OCI-LY1 (cell line): ENCODE measurements around the gene MAP2K2.

Experiments
- H2AFZ ChIP-seq: fragments of 200-600 bp; sonication (generic), shearing (Covaris generic); 2 replicates; pipeline ENCODE4 v1.6.0; 2014; ENCODE audit warnings: antibody characterized with exemption, mild to moderate bottlenecking, low read length
- H3F3A ChIP-seq: fragments of 200-600 bp; sonication (generic), shearing (Covaris generic); 2 replicates; pipeline ENCODE4 v1.6.0; 2014; ENCODE audit warnings: mild to moderate bottlenecking, antibody characterized with exemption, low read length, moderate library complexity; ENCODE audit not compliant: insufficient read depth
- H3K27ac ChIP-seq: fragments of 200-600 bp; sonication (generic); 2 replicates; pipeline ENCODE4 v1.5.1; 2014; ENCODE audit warnings: low read length, mixed run types, mild to moderate bottlenecking, low read depth; ENCODE audit not compliant: poor library complexity, severe bottlenecking
- H3K27me3 ChIP-seq: fragments of 200-600 bp; sonication (generic); 2 replicates; pipeline ENCODE4 v1.6.0; 2014; ENCODE audit warnings: antibody characterized with exemption, mild to moderate bottlenecking, low read length, moderate library complexity; ENCODE audit not compliant: insufficient read depth
- H3K36me3 ChIP-seq: fragments of 200-600 bp; sonication (generic); 2 replicates; pipeline ENCODE4 v1.6.1; 2014; ENCODE audit warnings: mild to moderate bottlenecking, antibody characterized with exemption, low read length, moderate library complexity, mixed read lengths; ENCODE audit not compliant: insufficient read depth
- H3K4me1 ChIP-seq: fragments of 200-600 bp; sonication (generic); 2 replicates; pipeline ENCODE4 v1.5.1; 2014; ENCODE audit warnings: mild to moderate bottlenecking, low read length, moderate library complexity; ENCODE audit not compliant: insufficient read depth, severe bottlenecking
- H3K4me2 ChIP-seq: fragments of 200-600 bp; sonication (generic), shearing (Covaris generic); 2 replicates; pipeline ENCODE4 v1.6.1; 2014; ENCODE audit warnings: low read length
- H3K4me3 ChIP-seq: fragments of 200-600 bp; sonication (generic); 2 replicates; pipeline ENCODE4 v1.5.1; 2014; ENCODE audit warnings: low read length, low read depth, mild to moderate bottlenecking, mixed read lengths; ENCODE audit not compliant: poor library complexity, severe bottlenecking
- H3K79me2 ChIP-seq: fragments of 200-600 bp; shearing (Covaris generic); 2 replicates; pipeline ENCODE4 v1.6.1; 2016; ENCODE audit warnings: mixed run types, low read length, mixed read lengths; ENCODE audit not compliant: insufficient read depth
- H3K9ac ChIP-seq: fragments of 200-600 bp; sonication (generic), shearing (Covaris generic); 2 replicates; pipeline ENCODE4 v1.6.1; 2014; ENCODE audit warnings: mild to moderate bottlenecking, low read length, mixed read lengths
- H3K9me2 ChIP-seq: fragments of 200-600 bp; sonication (generic), shearing (Covaris generic); 2 replicates; pipeline ENCODE4 v1.6.1; 2014; ENCODE audit warnings: low read depth, mild to moderate bottlenecking, low read length, mixed read lengths
- H3K9me3 ChIP-seq: fragments of 200-600 bp; shearing (Covaris generic); 2 replicates; pipeline ENCODE4 v1.6.1; 2014; ENCODE audit warnings: low read length, mixed read lengths
- H4K20me1 ChIP-seq: fragments of 200-600 bp; sonication (generic), shearing (Covaris generic); 2 replicates; pipeline ENCODE4 v1.6.0; 2016; ENCODE audit warnings: mild to moderate bottlenecking, low read length; ENCODE audit not compliant: insufficient read depth
- CTCF ChIP-seq: fragments of 200-600 bp; sonication (generic), shearing (Covaris generic); IDR thresholded peaks from 2 replicates; pipeline ENCODE4 v1.5.1; 2017; ENCODE audit warnings: mild to moderate bottlenecking, antibody characterized with exemption, low read length, moderate library complexity, mixed read lengths
- EZH2 ChIP-seq: fragments of 200-600 bp; sonication (generic), shearing (Covaris generic); IDR thresholded peaks from 2 replicates; pipeline ENCODE4 v1.8.0; 2017; ENCODE audit warnings: borderline replicate concordance, mixed run types, mild to moderate bottlenecking, antibody characterized with exemption, low read length, moderate library complexity, mixed read lengths

The MAP2K2 gene

GRCh38 chr19:4115818-4116385 is 8.0 kb downstream of the MAP2K2 start:
- no peaks in the 10 kb centered on the region for H3F3A ChIP-seq
- no peaks in the 10 kb centered on the region for H3K9me2 ChIP-seq
- H3K4me2 ChIP-seq: peak overlapping the region; percentile 30
- H3K4me1 ChIP-seq: peaks cover 25% of the 10 kb centered on the region
- no peaks in the 10 kb centered on the region for H3K79me2 ChIP-seq
- H3K36me3 ChIP-seq: peaks cover 54% of the 10 kb centered on the region
- H3K27ac ChIP-seq: peak overlapping the region; percentile 73
- peak overlapping the region; percentile 2; the same call in 1 of the 2 replicates for H3K9ac ChIP-seq
- no peaks in the 10 kb centered on the region for H3K27me3 ChIP-seq
- H4K20me1 ChIP-seq: no peaks in the 10 kb centered on the region
- H2AFZ ChIP-seq: no peak overlapping the region
- H3K4me3 ChIP-seq: peak overlapping the region; percentile 2
- TF ChIP-seq CTCF: no peak
- no peak for TF ChIP-seq EZH2
- peaks cover 4% of the 10 kb centered on the region; the same call in 1 of the 2 replicates for H3K9me3 ChIP-seq

GRCh38 chr19:4115050-4115817 is 8.7 kb downstream of the MAP2K2 start:
- Histone ChIP-seq H3K4me3 (peak overlapping the region; percentile 2), H2AFZ (no peak overlapping the region), H3K27me3 (no peaks in the 10 kb centered on the region), H3F3A (no peaks in the 10 kb centered on the region), H3K36me3 (peaks cover 60% of the 10 kb centered on the region), H3K9me2 (no peaks in the 10 kb centered on the region), H3K9me3 (peaks cover 4% of the 10 kb centered on the region; the same call in 1 of the 2 replicates), H3K79me2 (no peaks in the 10 kb centered on the region), H3K9ac (peak overlapping the region; percentile 2; the same call in 1 of the 2 replicates), H3K27ac (peak overlapping the region; percentile 73), H3K4me2 (peak overlapping the region; percentile 30), H3K4me1 (peaks cover 29% of the 10 kb centered on the region), H4K20me1 (no peaks in the 10 kb centered on the region)
- TF ChIP-seq EZH2 (no peak), CTCF (no peak)

GRCh38 chr19:4114181-4114580 is 9.7 kb downstream of the MAP2K2 start:
- H3F3A ChIP-seq: 0 out of 2 replicates have a peak, but pooled peaks cover 5% of the 10 kb centered on the region

More at GRCh38 chr19:4114181-4114580, 9.7 kb downstream of the MAP2K2 start:
- Histone ChIP-seq H3K27me3 (no peaks in the 10 kb centered on the region), H3K9me3 (peaks cover 4% of the 10 kb centered on the region; the same call in 1 of the 2 replicates), H4K20me1 (no peaks in the 10 kb centered on the region), H3K4me2 (no peak overlapping the region), H3K4me1 (peaks cover 39% of the 10 kb centered on the region), H3K36me3 (peaks cover 62% of the 10 kb centered on the region), H3K79me2 (no peaks in the 10 kb centered on the region), H2AFZ (no peak overlapping the region), H3K4me3 (no peak overlapping the region), H3K9ac (no peak overlapping the region), H3K27ac (peak overlapping the region; percentile 73), H3K9me2 (no peaks in the 10 kb centered on the region)
- TF ChIP-seq CTCF (no peak), EZH2 (no peak)
